ENCODE results near the gene CDC25C.

Gene CDC25C

GRCh38 chr5:138243794-138244193, 87.8 kb downstream of the CDC25C start:
- 86% methylated on average over 1 of the region's 2 CpGs for WGBS (ENCODE audit: insufficient coverage)
- H3K27ac ChIP-seq (ENCODE audit: insufficient read depth in 1 of 2, low read depth in 1 of 2, low read length in 2 of 2, poor library complexity in 1 of 2, severe bottlenecking in 2 of 2), result no peak overlapping the region
- ChIA-PET CTCF (interaction anchor here (1.3 to 9.4 kb wide), 6 partner anchors 9 to 39 kb away, joined by 3 to 135 read pairs (median 5); partner anchors contain the start of gene GFRA3), POLR2A (interaction anchor here (1.4 kb wide), 1 partner anchor 18 kb away, joined by 3 read pairs; no protein-coding TSS in a partner anchor)
- peaks cover 15 to 43% (median 42%) of the 10 kb centered on the region in 4 experiments for H3K4me1 ChIP-seq (ENCODE audit: control extremely low read depth in 1 of 4, control insufficient read depth in 4 of 4, insufficient read depth in 4 of 4, low read length in 3 of 4)
- no peaks in the 10 kb centered on the region for H3K9me3 ChIP-seq (ENCODE audit: control extremely low read depth in 1 of 5, control insufficient read depth in 4 of 5, insufficient read depth in 2 of 5, low read depth in 1 of 5, low read length in 4 of 5)
- DNase-seq, result no peak
- H3K27me3 ChIP-seq (replicated peaks in 2 of 5; ENCODE audit: control insufficient read depth in 4 of 5, insufficient read depth in 5 of 5, low read length in 4 of 5), result no peaks in the 10 kb centered on the region
- H3K4me3 ChIP-seq (ENCODE audit: control insufficient read depth in 1 of 7, extremely low read depth in 1 of 7, insufficient read depth in 4 of 7, low read depth in 2 of 7, low read length in 6 of 7), result no peak overlapping the region
- H3K36me3 ChIP-seq (ENCODE audit: control insufficient read depth in 4 of 4, insufficient read depth in 4 of 4, low read length in 3 of 4), result no peaks in the 10 kb centered on the region

GRCh38 chr5:138241688-138242571, 89.7 kb downstream of the CDC25C start:
- CTCF ChIA-PET, result interaction anchor here (0.5 to 9.4 kb wide), 7 partner anchors 11 to 56 kb away, joined by 3 to 135 read pairs (median 3); partner anchors contain the start of gene GFRA3
- no peaks in the 10 kb centered on the region for H3K27me3 ChIP-seq (replicated peaks in 2 of 5; ENCODE audit: control insufficient read depth in 4 of 5, insufficient read depth in 5 of 5, low read length in 4 of 5)
- peak overlapping the region in 1 of 2 experiments; percentile 34 for H3K27ac ChIP-seq (ENCODE audit: insufficient read depth in 1 of 2, low read depth in 1 of 2, low read length in 2 of 2, poor library complexity in 1 of 2, severe bottlenecking in 2 of 2)

GRCh38 chr5:138240650-138241385, 90.8 kb downstream of the CDC25C start:
- WGBS (ENCODE audit: insufficient coverage), result no CpG with 5 or more reads among the region's 3 CpGs

More at GRCh38 chr5:138241688-138242571, 89.7 kb downstream of the CDC25C start:
- peak overlapping the region in 6 of 7 experiments; percentile 1 to 75 (median 60) for H3K4me3 ChIP-seq (ENCODE audit: control insufficient read depth in 1 of 7, extremely low read depth in 1 of 7, insufficient read depth in 4 of 7, low read depth in 2 of 7, low read length in 6 of 7)
- H3K9me3 ChIP-seq (ENCODE audit: control extremely low read depth in 1 of 5, control insufficient read depth in 4 of 5, insufficient read depth in 2 of 5, low read depth in 1 of 5, low read length in 4 of 5), result no peaks in the 10 kb centered on the region
- H3K36me3 ChIP-seq (ENCODE audit: control insufficient read depth in 4 of 4, insufficient read depth in 4 of 4, low read length in 3 of 4), result no peaks in the 10 kb centered on the region
- peaks cover 15 to 45% (median 42%) of the 10 kb centered on the region in 4 experiments for H3K4me1 ChIP-seq (ENCODE audit: control extremely low read depth in 1 of 4, control insufficient read depth in 4 of 4, insufficient read depth in 4 of 4, low read length in 3 of 4)
- 10% methylated on average over 36 of the region's 67 CpGs for WGBS (ENCODE audit: insufficient coverage)
- peak; percentile 52 to 81 (median 69) for DNase-seq
- POLR2A ChIA-PET, result interaction anchor here (0.8 to 2.4 kb wide), 2 partner anchors 33 to 64 kb away, joined by 3 to 16 read pairs; partner anchors contain the start of genes BRD8 and GFRA3

GRCh38 chr5:138238034-138238433, 93.6 kb downstream of the CDC25C start:
- no peaks in the 10 kb centered on the region for H3K27me3 ChIP-seq (replicated peaks in 2 of 5; ENCODE audit: control insufficient read depth in 4 of 5, insufficient read depth in 5 of 5, low read length in 4 of 5)
- POLR2A ChIA-PET, result no interaction called here
- no peaks in the 10 kb centered on the region for H3K36me3 ChIP-seq (ENCODE audit: control insufficient read depth in 4 of 4, insufficient read depth in 4 of 4, low read length in 3 of 4)
- no peak overlapping the region for H3K4me3 ChIP-seq (ENCODE audit: control insufficient read depth in 1 of 7, extremely low read depth in 1 of 7, insufficient read depth in 4 of 7, low read depth in 2 of 7, low read length in 6 of 7)
- H3K9me3 ChIP-seq (ENCODE audit: control extremely low read depth in 1 of 5, control insufficient read depth in 4 of 5, insufficient read depth in 2 of 5, low read depth in 1 of 5, low read length in 4 of 5), result no peaks in the 10 kb centered on the region
- peaks cover 12 to 38% (median 35%) of the 10 kb centered on the region in 4 experiments for H3K4me1 ChIP-seq (ENCODE audit: control extremely low read depth in 1 of 4, control insufficient read depth in 4 of 4, insufficient read depth in 4 of 4, low read length in 3 of 4)
- WGBS (ENCODE audit: insufficient coverage), result 100% methylated on average over 1 of the region's 1 CpG
- CTCF ChIA-PET, result interaction anchor here (4.7 to 9.4 kb wide), 3 partner anchors 12 to 39 kb away, joined by 37 to 135 read pairs (median 52); partner anchors contain the start of gene GFRA3
- no peak overlapping the region for H3K27ac ChIP-seq (ENCODE audit: insufficient read depth in 1 of 2, low read depth in 1 of 2, low read length in 2 of 2, poor library complexity in 1 of 2, severe bottlenecking in 2 of 2)
- no peak for DNase-seq

More at GRCh38 chr5:138240650-138241385, 90.8 kb downstream of the CDC25C start:
- Histone ChIP-seq H3K27ac (ENCODE audit: insufficient read depth in 1 of 2, low read depth in 1 of 2, low read length in 2 of 2, poor library complexity in 1 of 2, severe bottlenecking in 2 of 2) (no peak overlapping the region), H3K4me1 (ENCODE audit: control extremely low read depth in 1 of 4, control insufficient read depth in 4 of 4, insufficient read depth in 4 of 4, low read length in 3 of 4) (peaks cover 15 to 45% (median 42%) of the 10 kb centered on the region in 4 experiments), H3K36me3 (ENCODE audit: control insufficient read depth in 4 of 4, insufficient read depth in 4 of 4, low read length in 3 of 4) (no peaks in the 10 kb centered on the region), H3K27me3 (replicated peaks in 2 of 5; ENCODE audit: control insufficient read depth in 4 of 5, insufficient read depth in 5 of 5, low read length in 4 of 5) (no peaks in the 10 kb centered on the region), H3K4me3 (ENCODE audit: control insufficient read depth in 1 of 7, extremely low read depth in 1 of 7, insufficient read depth in 4 of 7, low read depth in 2 of 7, low read length in 6 of 7) (peak overlapping the region in 5 of 7 experiments; percentile 16 to 75 (median 53)), H3K9me3 (ENCODE audit: control extremely low read depth in 1 of 5, control insufficient read depth in 4 of 5, insufficient read depth in 2 of 5, low read depth in 1 of 5, low read length in 4 of 5) (no peaks in the 10 kb centered on the region)
- DNase-seq, result peak; percentile 73 to 91 (median 84)
- POLR2A ChIA-PET, result interaction anchor here (1.9 to 2.4 kb wide), 2 partner anchors 17 to 34 kb away, joined by 4 to 16 read pairs; partner anchors contain the start of gene GFRA3
- CTCF ChIA-PET, result interaction anchor here (0.8 to 9.4 kb wide), 9 partner anchors 12 to 302 kb away, joined by 3 to 135 read pairs (median 3); partner anchors contain the start of genes ETF1 and GFRA3
